Stimulated activated naive B cell treated with anti-CD40 and anti-IgM and Interleukin-4, amounts not matched to agents 10 μg/mL and 1 μg/mL and 100 μg/mL, for 72 hours (primary cell): ENCODE measurements around the gene LRRC41.
A peak's percentile ranks its signal among the peaks of the same experiment; 100 is the strongest.

Source experiments
- ATAC-seq, 2 donors: fragments of 150-1000 bp; cut with Tn5 transposase; replicated peaks; 2 replicates each; pipeline ENCODE4 v1.10.0; 2021; ENCODE audit warnings: moderate library complexity in 1 of 2
- DNase-seq: peaks from one replicate; pipeline ENCODE4 v3.0.0; 2021
- H3K27ac Mint-ChIP-seq: one replicate; pipeline ENCODE4 v1.8.0; 2022; ENCODE audit warnings: mild to moderate bottlenecking, mixed read lengths
- H3K27me3 Mint-ChIP-seq, 2 donors: one replicate each; pipeline ENCODE4 v1.8.0; 2022; ENCODE audit warnings: mixed read lengths in 2 of 2
- H3K36me3 Mint-ChIP-seq, 2 donors: one replicate each; pipeline ENCODE4 v1.8.0; 2022; ENCODE audit warnings: mixed read lengths in 2 of 2, mild to moderate bottlenecking in 1 of 2
- H3K4me1 Mint-ChIP-seq, 2 donors: one replicate each; pipeline ENCODE4 v1.8.0; 2022; ENCODE audit warnings: mixed read lengths in 2 of 2, mild to moderate bottlenecking in 1 of 2
- H3K4me3 Mint-ChIP-seq, 2 donors: one replicate each; pipeline ENCODE4 v1.8.0; 2022; ENCODE audit warnings: mild to moderate bottlenecking in 2 of 2, mixed read lengths in 2 of 2, moderate library complexity in 1 of 2
- H3K9me3 Mint-ChIP-seq, 2 donors: one replicate each; pipeline ENCODE4 v1.8.0; 2022; ENCODE audit warnings: mixed read lengths in 2 of 2, mild to moderate bottlenecking in 1 of 2

Gene LRRC41

GRCh38 chr1:46285730-46286477, 17.5 kb downstream of the LRRC41 start:
- H3K36me3 Mint-ChIP-seq: peaks cover 46 to 65% of the 10 kb centered on the region in 2 donors
- DNase-seq (no peak), ATAC-seq (no peak)
- H3K27ac Mint-ChIP-seq: peak overlapping the region; percentile 16
- H3K9me3 Mint-ChIP-seq: no peaks in the 10 kb centered on the region
- no peaks in the 10 kb centered on the region for H3K27me3 Mint-ChIP-seq
- no peak overlapping the region for H3K4me3 Mint-ChIP-seq
- H3K4me1 Mint-ChIP-seq: peaks cover 8 to 24% of the 10 kb centered on the region in 2 donors

GRCh38 chr1:46284597-46285564, 18.5 kb downstream of the LRRC41 start:
- Mint-ChIP-seq H3K27me3 (no peaks in the 10 kb centered on the region), H3K4me3 (no peak overlapping the region), H3K36me3 (peaks cover 48 to 68% of the 10 kb centered on the region in 2 donors), H3K9me3 (no peaks in the 10 kb centered on the region), H3K4me1 (peaks cover 8 to 24% of the 10 kb centered on the region in 2 donors), H3K27ac (peak overlapping the region; percentile 16)
- no peak for DNase-seq
- ATAC-seq: peak; percentile 13 to 26

GRCh38 chr1:46284058-46284457, 19.4 kb downstream of the LRRC41 start:
- Mint-ChIP-seq H3K27ac (no peak overlapping the region), H3K36me3 (peaks cover 44 to 59% of the 10 kb centered on the region in 2 donors), H3K9me3 (no peaks in the 10 kb centered on the region), H3K4me3 (no peak overlapping the region), H3K27me3 (no peaks in the 10 kb centered on the region), H3K4me1 (peaks cover 5 to 24% of the 10 kb centered on the region in 2 donors)
- DNase-seq: no peak
- no peak for ATAC-seq

- Mint-ChIP-seq H3K27me3 (no peaks in the 10 kb centered on the region), H3K9me3 (no peaks in the 10 kb centered on the region), H3K4me3 (no peak overlapping the region), H3K4me1 (peaks cover 4 to 24% of the 10 kb centered on the region in 2 donors), H3K36me3 (peaks cover 44 to 65% of the 10 kb centered on the region in 2 donors), H3K27ac (peak overlapping the region; percentile 65)
- no peak for DNase-seq
- ATAC-seq: no peak
Measured at GRCh38 chr1:46281021-46281420, 22.4 kb downstream of the LRRC41 start.

GRCh38 chr1:46280092-46280491, 23.3 kb downstream of the LRRC41 start:
- H3K4me3 Mint-ChIP-seq: no peak overlapping the region
- ATAC-seq (no peak), DNase-seq (no peak)
- no peaks in the 10 kb centered on the region for H3K27me3 Mint-ChIP-seq
- peaks cover 46 to 64% of the 10 kb centered on the region in 2 donors for H3K36me3 Mint-ChIP-seq
- H3K9me3 Mint-ChIP-seq: peaks cover 0 to under 1% of the 10 kb centered on the region in 2 donors
- H3K27ac Mint-ChIP-seq: no peak overlapping the region
- peaks cover 5 to 23% of the 10 kb centered on the region in 2 donors for H3K4me1 Mint-ChIP-seq

- Mint-ChIP-seq H3K27me3 (no peaks in the 10 kb centered on the region), H3K36me3 (peaks cover 45 to 65% of the 10 kb centered on the region in 2 donors), H3K9me3 (peaks cover 0 to 3% of the 10 kb centered on the region in 2 donors), H3K4me3 (no peak overlapping the region), H3K27ac (no peak overlapping the region), H3K4me1 (peaks cover 7 to 21% of the 10 kb centered on the region in 2 donors)
- DNase-seq: no peak
- ATAC-seq: no peak
Measured at GRCh38 chr1:46278807-46279206, 24.6 kb downstream of the LRRC41 start.

GRCh38 chr1:46277658-46278373, 25.6 kb downstream of the LRRC41 start:
- ATAC-seq (no peak), DNase-seq (no peak)
- Mint-ChIP-seq H3K4me3 (no peak overlapping the region), H3K4me1 (peaks cover 4 to 12% of the 10 kb centered on the region in 2 donors), H3K27me3 (no peaks in the 10 kb centered on the region), H3K9me3 (peaks cover 0 to 3% of the 10 kb centered on the region in 2 donors), H3K27ac (peak overlapping the region; percentile 34), H3K36me3 (peaks cover 43 to 65% of the 10 kb centered on the region in 2 donors)

GRCh38 chr1:46275030-46275337, 28.4 kb downstream of the LRRC41 start:
- H3K27ac Mint-ChIP-seq: peak overlapping the region; percentile 15
- peaks cover 0 to 3% of the 10 kb centered on the region in 2 donors for H3K9me3 Mint-ChIP-seq
- no peaks in the 10 kb centered on the region for H3K27me3 Mint-ChIP-seq
- peaks cover 36 to 51% of the 10 kb centered on the region in 2 donors for H3K36me3 Mint-ChIP-seq
- ATAC-seq (no peak), DNase-seq (no peak)
- peaks cover 4 to 12% of the 10 kb centered on the region in 2 donors for H3K4me1 Mint-ChIP-seq
- H3K4me3 Mint-ChIP-seq: peak overlapping the region in 1 of 2 donors; percentile 2

GRCh38 chr1:46274225-46275029, 29.0 kb downstream of the LRRC41 start:
- Mint-ChIP-seq H3K4me1 (peaks cover 4 to 12% of the 10 kb centered on the region in 2 donors), H3K9me3 (peaks cover 0 to 3% of the 10 kb centered on the region in 2 donors), H3K4me3 (no peak overlapping the region), H3K27me3 (no peaks in the 10 kb centered on the region), H3K36me3 (peaks cover 38 to 51% of the 10 kb centered on the region in 2 donors), H3K27ac (peak overlapping the region; percentile 15)
- ATAC-seq: peak in 1 of 2 donors; percentile 29
- no peak for DNase-seq

GRCh38 chr1:46268578-46268977, 34.8 kb downstream of the LRRC41 start:
- H3K27ac Mint-ChIP-seq: no peak overlapping the region
- H3K27me3 Mint-ChIP-seq: no peaks in the 10 kb centered on the region
- no peaks in the 10 kb centered on the region for H3K9me3 Mint-ChIP-seq
- H3K4me1 Mint-ChIP-seq: no peaks in the 10 kb centered on the region
- ATAC-seq: no peak
- DNase-seq: no peak
- H3K36me3 Mint-ChIP-seq: peaks cover 28 to 34% of the 10 kb centered on the region in 2 donors
- no peak overlapping the region for H3K4me3 Mint-ChIP-seq

- peaks cover 27 to 31% of the 10 kb centered on the region in 2 donors for H3K36me3 Mint-ChIP-seq
- H3K4me1 Mint-ChIP-seq: no peaks in the 10 kb centered on the region
- H3K27ac Mint-ChIP-seq: no peak overlapping the region
- ATAC-seq (no peak), DNase-seq (no peak)
- no peak overlapping the region for H3K4me3 Mint-ChIP-seq
- no peaks in the 10 kb centered on the region for H3K9me3 Mint-ChIP-seq
- no peaks in the 10 kb centered on the region for H3K27me3 Mint-ChIP-seq
Measured at GRCh38 chr1:46263146-46263545, 40.3 kb downstream of the LRRC41 start.

GRCh38 chr1:46262508-46262907, 40.9 kb downstream of the LRRC41 start:
- Mint-ChIP-seq H3K4me1 (no peaks in the 10 kb centered on the region), H3K4me3 (no peak overlapping the region), H3K27ac (no peak overlapping the region), H3K9me3 (no peaks in the 10 kb centered on the region), H3K27me3 (no peaks in the 10 kb centered on the region), H3K36me3 (peaks cover 27 to 32% of the 10 kb centered on the region in 2 donors)
- no peak for ATAC-seq
- no peak for DNase-seq

GRCh38 chr1:46256523-46256922, 46.9 kb downstream of the LRRC41 start:
- Mint-ChIP-seq H3K27ac (no peak overlapping the region), H3K4me3 (no peak overlapping the region), H3K36me3 (peaks cover 19 to 31% of the 10 kb centered on the region in 2 donors), H3K4me1 (no peaks in the 10 kb centered on the region), H3K9me3 (no peaks in the 10 kb centered on the region), H3K27me3 (no peaks in the 10 kb centered on the region)
- ATAC-seq (no peak), DNase-seq (no peak)
